ENCODE measurements around the gene OR4D1.

Gene OR4D1

DNA sequence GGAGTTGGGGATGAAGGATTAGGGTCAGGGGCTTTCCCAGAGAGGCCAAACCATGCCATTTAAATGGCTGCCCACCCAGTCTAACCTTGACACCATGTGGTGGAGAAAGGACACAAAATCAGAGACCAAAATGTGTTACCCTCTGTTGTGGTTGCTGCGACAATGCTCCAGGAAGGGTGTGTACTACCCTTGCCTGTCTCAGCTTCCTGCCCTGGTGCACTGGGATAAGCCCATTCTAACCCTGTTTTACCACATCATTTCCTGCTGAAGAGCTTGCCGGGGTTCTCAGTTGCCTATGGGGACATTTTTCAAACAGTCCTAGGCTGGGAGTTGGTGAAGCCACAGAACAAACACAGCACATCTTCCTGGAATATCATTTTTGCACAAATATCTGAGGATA is 4.9 kb downstream of the OR4D1 start:
- FAIRE-seq = peak; percentile 60
- no peak for DNase-seq (ENCODE audit: insufficient read length, low spot score)

DNA sequence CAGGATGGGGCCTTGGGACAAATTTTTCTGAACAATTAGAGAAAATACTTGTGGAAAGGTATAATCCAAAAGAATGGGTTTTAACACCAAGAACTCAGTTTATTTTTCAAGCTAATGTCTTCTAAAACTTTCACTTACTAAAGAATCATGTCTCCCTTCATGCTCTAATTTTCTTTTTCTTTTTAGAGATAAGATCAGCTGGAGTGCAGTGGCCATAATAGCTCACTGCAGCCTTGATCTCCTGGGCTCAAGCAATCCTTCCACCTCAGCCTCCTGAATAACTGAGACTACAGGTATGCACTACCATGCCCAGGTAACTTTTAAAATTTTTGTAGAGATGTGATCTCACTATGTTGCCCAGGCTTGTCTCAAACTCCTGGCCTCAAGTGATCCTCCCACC is 5.5 kb downstream of the OR4D1 start:
- DNase-seq (ENCODE audit: insufficient read length, low spot score) (no peak), FAIRE-seq (no peak)

GRCh38 chr17:58156839-58157803 is 8.9 kb downstream of the OR4D1 start:
- DNase-seq (ENCODE audit: insufficient read length, low spot score) (no peak), FAIRE-seq (no peak)

DNA sequence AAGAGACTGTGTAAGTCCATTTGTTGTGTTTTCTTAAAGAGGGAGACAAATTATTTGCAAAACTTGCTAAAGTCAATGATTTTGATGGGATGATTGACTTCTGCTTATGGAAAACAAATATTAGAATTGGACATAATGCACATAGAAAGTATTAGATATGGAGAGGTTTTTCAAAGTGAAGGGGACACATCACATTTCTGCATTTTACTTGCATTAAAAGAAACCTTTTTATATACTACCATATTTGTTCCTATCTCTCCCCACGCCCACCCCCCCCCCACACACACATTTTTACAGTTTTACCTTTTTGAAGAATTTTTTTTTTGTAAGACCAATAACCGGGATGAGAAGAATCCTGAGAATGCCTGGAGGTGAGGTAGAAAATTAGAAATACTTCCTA is 10.0 kb downstream of the OR4D1 start:
- FAIRE-seq (no peak), DNase-seq (ENCODE audit: insufficient read length, low spot score) (no peak)

- DNase-seq (ENCODE audit: insufficient read length, low spot score) (no peak), FAIRE-seq (no peak)
Observed at GRCh38 chr17:58161566-58161965, 13.4 kb downstream of the OR4D1 start.

DNA sequence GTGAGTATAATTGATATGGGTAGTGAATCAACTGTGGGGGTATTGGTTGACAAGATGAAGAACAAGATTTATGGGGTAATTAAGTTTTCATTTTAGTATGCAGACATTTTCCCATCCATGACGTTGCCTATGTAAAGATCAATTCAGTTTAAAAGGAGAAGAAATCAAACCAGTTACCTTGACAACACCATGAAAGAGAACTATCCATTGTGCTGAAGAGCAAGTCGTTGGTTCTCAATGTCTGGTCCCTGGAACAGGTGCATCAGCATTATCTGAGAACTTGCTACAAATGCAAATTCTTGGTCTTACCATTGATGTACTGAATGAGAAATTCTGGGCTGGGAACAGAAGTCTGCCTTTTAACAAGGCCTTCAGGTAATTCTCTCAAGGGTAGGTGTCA is 17.8 kb downstream of the OR4D1 start:
- FAIRE-seq = no peak
- no peak for DNase-seq (ENCODE audit: insufficient read length, low spot score)

GRCh38 chr17:58166682-58167081 is 18.5 kb downstream of the OR4D1 start, which contains the start of gene OR4D2:
OR4D2 (plus strand) TSS chr17:58166982; CDS start chr17:58169656, 2,674 bp downstream.
- no peak for DNase-seq (ENCODE audit: insufficient read length, low spot score)
- peak; percentile 65 for FAIRE-seq

DNA sequence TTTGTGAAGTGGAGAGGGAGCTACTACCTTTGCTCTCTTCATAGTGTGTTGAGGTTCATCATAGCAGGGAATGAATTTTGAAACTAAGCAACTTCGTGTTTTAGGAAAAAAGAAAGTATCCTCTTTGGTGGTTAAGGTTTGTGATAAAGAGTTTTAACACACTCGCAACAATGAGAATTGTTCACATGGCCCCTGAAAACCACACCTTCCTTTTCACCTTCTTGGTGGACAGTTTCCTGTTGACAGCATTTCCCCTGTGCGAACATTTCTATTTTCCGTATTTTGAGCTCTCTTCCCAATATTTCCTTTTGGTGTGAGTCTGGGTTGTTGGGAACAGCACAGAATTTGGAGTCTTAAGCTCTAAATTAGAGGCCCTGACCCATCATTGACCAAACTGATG is 22.4 kb downstream of the OR4D1 start:
- no peak for FAIRE-seq
- DNase-seq (ENCODE audit: insufficient read length, low spot score) = no peak

GRCh38 chr17:58172369-58173071 is 24.3 kb downstream of the OR4D1 start:
- DNase-seq (ENCODE audit: insufficient read length, low spot score) (peak; percentile 69), FAIRE-seq (peak; percentile 70)

GRCh38 chr17:58174871-58175270 is 26.7 kb downstream of the OR4D1 start:
- FAIRE-seq (no peak), DNase-seq (ENCODE audit: insufficient read length, low spot score) (no peak)

GRCh38 chr17:58176200-58176599 is 28.0 kb downstream of the OR4D1 start:
- DNase-seq (ENCODE audit: insufficient read length, low spot score) = no peak
- no peak for FAIRE-seq

GRCh38 chr17:58181796-58182195 is 33.6 kb downstream of the OR4D1 start:
- FAIRE-seq (peak; percentile 76), DNase-seq (ENCODE audit: insufficient read length, low spot score) (no peak)

- no peak for DNase-seq (ENCODE audit: insufficient read length, low spot score)
- no peak for FAIRE-seq
Observed at GRCh38 chr17:58183514-58183913, 35.3 kb downstream of the OR4D1 start.

DNA sequence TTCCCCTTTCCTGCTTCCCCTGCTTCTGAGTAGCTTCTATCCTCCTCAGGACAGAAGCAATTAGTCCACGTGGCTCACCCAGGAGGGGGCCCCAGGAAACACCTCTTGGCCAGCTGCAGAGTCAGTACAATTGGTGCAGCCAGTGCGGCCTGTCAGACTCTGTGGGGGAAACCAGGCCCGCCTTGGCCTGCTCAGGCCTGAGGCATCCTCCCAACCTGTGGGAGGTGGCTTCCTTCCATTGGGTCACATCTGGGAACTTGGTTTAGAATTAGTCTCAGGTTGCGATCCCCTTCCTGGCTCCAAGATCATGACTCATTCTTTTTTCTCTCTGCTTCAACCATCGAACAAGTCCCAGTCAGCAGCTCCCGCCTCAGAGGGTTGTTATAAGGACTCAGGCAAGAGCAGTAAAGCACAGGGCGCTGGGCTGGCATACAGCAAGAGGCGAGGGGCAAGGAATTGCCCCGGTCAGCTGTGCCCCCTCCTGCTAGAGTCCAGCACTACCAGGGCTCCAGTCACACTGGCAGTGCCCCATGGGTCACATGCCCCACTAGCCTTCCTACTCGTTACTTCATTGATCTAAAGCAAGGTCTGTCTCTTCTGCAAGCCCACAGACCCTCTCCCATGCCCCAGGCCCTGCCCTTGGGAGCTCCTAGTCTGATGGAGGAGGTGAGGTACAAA is 36.3 kb downstream of the OR4D1 start:
- peak; percentile 93 for FAIRE-seq
- peak; percentile 94 for DNase-seq (ENCODE audit: insufficient read length, low spot score)

GRCh38 chr17:58184986-58185761 is 37.0 kb downstream of the OR4D1 start:
- FAIRE-seq (peak; percentile 42), DNase-seq (ENCODE audit: insufficient read length, low spot score) (no peak)

DNA sequence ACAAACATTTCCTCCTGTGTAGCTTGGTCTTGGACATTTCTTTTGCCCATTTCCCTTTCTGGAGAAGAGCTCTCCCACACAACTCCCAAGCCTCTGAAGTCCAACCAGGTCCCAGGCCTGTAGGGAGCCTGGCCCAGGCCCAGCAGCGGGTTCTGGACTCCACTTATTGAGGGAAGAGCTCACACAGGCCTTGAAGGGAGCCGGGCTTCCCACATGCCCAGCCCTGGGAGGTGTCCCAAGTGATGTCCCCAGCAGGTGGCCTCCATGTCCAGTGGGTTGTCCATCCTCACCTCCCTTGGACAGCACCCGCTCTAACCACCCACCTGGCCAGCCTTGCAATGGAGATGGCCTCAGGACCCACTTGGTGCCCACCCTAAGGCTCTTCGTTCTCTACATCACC is 38.4 kb downstream of the OR4D1 start:
- FAIRE-seq (no peak), DNase-seq (ENCODE audit: insufficient read length, low spot score) (no peak)

DNA sequence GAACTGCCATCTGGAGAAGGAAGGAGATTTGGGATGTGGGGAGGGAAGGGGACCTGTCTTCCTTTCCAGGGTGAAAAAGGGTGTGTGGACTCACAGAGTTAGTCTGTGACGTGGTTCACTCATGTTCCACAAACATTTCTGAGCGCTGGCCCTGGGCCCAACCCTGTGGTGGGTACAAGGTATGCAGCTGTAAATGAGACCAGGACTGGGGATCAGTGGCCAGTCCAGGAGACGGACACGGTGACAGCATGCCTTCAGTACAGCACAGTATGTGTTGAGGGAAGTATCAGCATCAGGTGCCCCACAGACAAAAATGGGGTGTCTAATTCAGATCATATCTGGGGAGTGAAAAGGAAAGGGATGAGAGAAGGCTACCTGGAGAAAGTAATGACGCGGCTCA is 38.9 kb downstream of the OR4D1 start:
- FAIRE-seq (peak; percentile 38), DNase-seq (ENCODE audit: insufficient read length, low spot score) (no peak)

DNA sequence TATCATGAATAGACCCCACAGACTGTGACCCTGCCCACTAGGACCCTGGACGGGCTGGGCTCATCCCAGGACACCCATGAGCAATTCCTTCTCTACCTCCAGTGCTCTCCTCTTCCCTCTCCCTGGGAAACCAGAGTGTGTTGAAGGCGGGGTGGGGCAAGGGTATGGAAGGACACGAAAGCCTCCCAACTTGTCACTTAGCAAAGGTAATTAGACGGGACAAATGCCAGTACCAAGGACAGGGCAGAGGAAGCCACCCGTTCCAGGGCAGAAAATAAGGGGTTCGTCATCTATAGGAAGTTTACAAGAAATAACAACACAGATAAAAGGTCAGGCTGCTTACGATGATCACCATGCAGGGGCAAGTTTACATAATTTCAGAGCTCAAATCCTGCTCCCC is 39.5 kb downstream of the OR4D1 start:
- DNase-seq (ENCODE audit: insufficient read length, low spot score) (no peak), FAIRE-seq (no peak)

DNA sequence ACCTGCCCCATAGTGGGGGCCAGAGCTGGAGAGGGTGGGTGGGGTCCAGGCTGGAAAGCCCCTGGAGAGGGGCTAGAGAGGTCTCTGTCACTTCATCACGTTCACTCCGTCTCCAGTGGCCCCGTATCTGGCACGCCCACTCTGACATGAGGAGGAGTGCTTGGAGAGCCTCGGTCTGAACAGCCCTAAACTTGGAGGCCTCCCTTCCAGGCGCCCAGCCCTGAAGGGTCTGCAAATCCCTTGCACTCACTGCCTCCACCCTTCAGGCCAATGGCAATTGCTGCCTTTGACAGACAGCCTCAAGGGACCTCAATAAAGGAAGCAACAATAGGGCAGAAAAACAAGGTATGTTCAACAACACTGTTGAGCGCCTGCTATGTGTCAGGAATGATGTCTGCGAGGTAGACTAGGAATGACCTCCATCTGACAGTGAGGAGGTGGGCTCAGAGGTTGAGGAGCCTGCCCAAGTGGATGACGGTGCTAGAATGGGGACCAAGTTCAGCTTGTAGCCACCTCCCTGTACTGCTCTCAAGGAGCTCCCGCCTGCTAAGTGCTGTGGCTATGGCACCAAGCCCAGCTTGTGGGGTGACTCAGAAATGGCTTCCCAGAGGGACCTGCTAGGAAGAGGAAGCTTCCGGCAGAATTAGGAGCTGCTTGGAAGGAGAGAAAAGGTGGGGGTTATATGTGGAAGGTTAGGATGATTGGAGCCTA is 41.4 kb downstream of the OR4D1 start:
- FAIRE-seq = peak; percentile 80
- peak; percentile 92 for DNase-seq (ENCODE audit: insufficient read length, low spot score)
